Measurements from ENCODE around the gene CCNG2.

Gene CCNG2

GRCh38 chr4:77169481-77169880 is 12.5 kb downstream of the CCNG2 start:
- Mint-ChIP-seq H3K36me3 (ENCODE audit: insufficient read depth) (peaks cover 10% of the 10 kb centered on the region), H3K9me3 (no peaks in the 10 kb centered on the region), H3K27me3 (no peaks in the 10 kb centered on the region), H3K27ac (ENCODE audit: low read depth) (no peak overlapping the region), H3K4me3 (no peak overlapping the region), H3K4me1 (peaks cover 10% of the 10 kb centered on the region)
- ATAC-seq (replicated peaks; ENCODE audit: extremely low read depth, poor library complexity, severe bottlenecking) (no peak), DNase-seq (ENCODE audit: low spot score in 2 of 2) (no peak)

- ATAC-seq (replicated peaks; ENCODE audit: extremely low read depth, poor library complexity, severe bottlenecking) (no peak), DNase-seq (ENCODE audit: low spot score in 2 of 2) (no peak)
- Mint-ChIP-seq H3K4me3 (no peak overlapping the region), H3K27me3 (peaks cover 10% of the 10 kb centered on the region), H3K36me3 (ENCODE audit: insufficient read depth) (peaks cover 5% of the 10 kb centered on the region), H3K9me3 (no peaks in the 10 kb centered on the region), H3K27ac (ENCODE audit: low read depth) (no peak overlapping the region), H3K4me1 (peaks cover 10% of the 10 kb centered on the region)
Observed at GRCh38 chr4:77170926-77171325, 13.9 kb downstream of the CCNG2 start.

- Mint-ChIP-seq H3K36me3 (ENCODE audit: insufficient read depth) (peaks cover 5% of the 10 kb centered on the region), H3K4me1 (peaks cover 9% of the 10 kb centered on the region), H3K4me3 (no peak overlapping the region), H3K27me3 (peaks cover 19% of the 10 kb centered on the region), H3K9me3 (no peaks in the 10 kb centered on the region), H3K27ac (ENCODE audit: low read depth) (no peak overlapping the region)
- ATAC-seq (replicated peaks; ENCODE audit: extremely low read depth, poor library complexity, severe bottlenecking), result no peak
- no peak for DNase-seq (ENCODE audit: low spot score in 2 of 2)
Observed at GRCh38 chr4:77172336-77172735, 15.3 kb downstream of the CCNG2 start.

GRCh38 chr4:77174426-77174825 is 17.4 kb downstream of the CCNG2 start:
- ATAC-seq (replicated peaks; ENCODE audit: extremely low read depth, poor library complexity, severe bottlenecking) (no peak), DNase-seq (ENCODE audit: low spot score in 2 of 2) (no peak)
- Mint-ChIP-seq H3K4me3 (no peak overlapping the region), H3K9me3 (no peaks in the 10 kb centered on the region), H3K4me1 (no peaks in the 10 kb centered on the region), H3K27ac (ENCODE audit: low read depth) (no peak overlapping the region), H3K27me3 (peaks cover 35% of the 10 kb centered on the region), H3K36me3 (ENCODE audit: insufficient read depth) (peaks cover 3% of the 10 kb centered on the region)

GRCh38 chr4:77175201-77175611 is 18.2 kb downstream of the CCNG2 start:
- H3K9me3 Mint-ChIP-seq, result no peaks in the 10 kb centered on the region

GRCh38 chr4:77176640-77177039 is 19.6 kb downstream of the CCNG2 start:
- Mint-ChIP-seq H3K27me3 (peaks cover 35% of the 10 kb centered on the region), H3K36me3 (ENCODE audit: insufficient read depth) (no peaks in the 10 kb centered on the region)

More at GRCh38 chr4:77175201-77175611, 18.2 kb downstream of the CCNG2 start:
- Mint-ChIP-seq H3K27ac (ENCODE audit: low read depth) (no peak overlapping the region), H3K36me3 (ENCODE audit: insufficient read depth) (peaks cover under 1% of the 10 kb centered on the region), H3K4me1 (no peaks in the 10 kb centered on the region), H3K27me3 (peaks cover 35% of the 10 kb centered on the region), H3K4me3 (no peak overlapping the region)
- ATAC-seq (replicated peaks; ENCODE audit: extremely low read depth, poor library complexity, severe bottlenecking) (no peak), DNase-seq (ENCODE audit: low spot score in 2 of 2) (no peak)

GRCh38 chr4:77177199-77177598 is 20.2 kb downstream of the CCNG2 start:
- ATAC-seq (replicated peaks; ENCODE audit: extremely low read depth, poor library complexity, severe bottlenecking), result no peak
- H3K27me3 Mint-ChIP-seq, result peaks cover 35% of the 10 kb centered on the region
- no peaks in the 10 kb centered on the region for H3K36me3 Mint-ChIP-seq (ENCODE audit: insufficient read depth)
- no peaks in the 10 kb centered on the region for H3K9me3 Mint-ChIP-seq
- H3K27ac Mint-ChIP-seq (ENCODE audit: low read depth), result no peak overlapping the region
- no peak overlapping the region for H3K4me3 Mint-ChIP-seq
- H3K4me1 Mint-ChIP-seq, result no peaks in the 10 kb centered on the region
- DNase-seq (ENCODE audit: low spot score in 2 of 2), result no peak

More at GRCh38 chr4:77176640-77177039, 19.6 kb downstream of the CCNG2 start:
- Mint-ChIP-seq H3K4me3 (no peak overlapping the region), H3K27ac (ENCODE audit: low read depth) (no peak overlapping the region), H3K4me1 (no peaks in the 10 kb centered on the region), H3K9me3 (no peaks in the 10 kb centered on the region)
- DNase-seq (ENCODE audit: low spot score in 2 of 2), result no peak
- ATAC-seq (replicated peaks; ENCODE audit: extremely low read depth, poor library complexity, severe bottlenecking), result no peak

GRCh38 chr4:77178560-77178959 is 21.6 kb downstream of the CCNG2 start:
- DNase-seq (ENCODE audit: low spot score in 2 of 2) (no peak), ATAC-seq (replicated peaks; ENCODE audit: extremely low read depth, poor library complexity, severe bottlenecking) (no peak)
- Mint-ChIP-seq H3K27ac (ENCODE audit: low read depth) (no peak overlapping the region), H3K9me3 (no peaks in the 10 kb centered on the region), H3K27me3 (peaks cover 44% of the 10 kb centered on the region), H3K4me1 (no peaks in the 10 kb centered on the region), H3K4me3 (no peak overlapping the region), H3K36me3 (ENCODE audit: insufficient read depth) (no peaks in the 10 kb centered on the region)

GRCh38 chr4:77179519-77179918 is 22.5 kb downstream of the CCNG2 start:
- Mint-ChIP-seq H3K36me3 (ENCODE audit: insufficient read depth) (no peaks in the 10 kb centered on the region), H3K4me3 (no peak overlapping the region), H3K27me3 (peaks cover 53% of the 10 kb centered on the region), H3K9me3 (no peaks in the 10 kb centered on the region), H3K4me1 (no peaks in the 10 kb centered on the region), H3K27ac (ENCODE audit: low read depth) (no peak overlapping the region)
- no peak for ATAC-seq (replicated peaks; ENCODE audit: extremely low read depth, poor library complexity, severe bottlenecking)
- DNase-seq (ENCODE audit: low spot score in 2 of 2), result no peak

GRCh38 chr4:77181720-77182119 is 24.7 kb downstream of the CCNG2 start:
- no peaks in the 10 kb centered on the region for H3K4me1 Mint-ChIP-seq
- H3K4me3 Mint-ChIP-seq, result no peak overlapping the region
- H3K9me3 Mint-ChIP-seq, result no peaks in the 10 kb centered on the region
- no peaks in the 10 kb centered on the region for H3K36me3 Mint-ChIP-seq (ENCODE audit: insufficient read depth)
- ATAC-seq (replicated peaks; ENCODE audit: extremely low read depth, poor library complexity, severe bottlenecking) (no peak), DNase-seq (ENCODE audit: low spot score in 2 of 2) (no peak)
- H3K27me3 Mint-ChIP-seq, result peaks cover 35% of the 10 kb centered on the region
- no peak overlapping the region for H3K27ac Mint-ChIP-seq (ENCODE audit: low read depth)

GRCh38 chr4:77183777-77184420 is 26.9 kb downstream of the CCNG2 start:
- Mint-ChIP-seq H3K36me3 (ENCODE audit: insufficient read depth) (no peaks in the 10 kb centered on the region), H3K27me3 (peaks cover 19% of the 10 kb centered on the region), H3K27ac (ENCODE audit: low read depth) (no peak overlapping the region), H3K9me3 (no peaks in the 10 kb centered on the region), H3K4me3 (no peak overlapping the region), H3K4me1 (no peaks in the 10 kb centered on the region)
- no peak for DNase-seq (ENCODE audit: low spot score in 2 of 2)
- no peak for ATAC-seq (replicated peaks; ENCODE audit: extremely low read depth, poor library complexity, severe bottlenecking)

- DNase-seq (ENCODE audit: low spot score in 2 of 2) (no peak), ATAC-seq (replicated peaks; ENCODE audit: extremely low read depth, poor library complexity, severe bottlenecking) (no peak)
- Mint-ChIP-seq H3K27me3 (peaks cover 17% of the 10 kb centered on the region), H3K4me1 (no peaks in the 10 kb centered on the region), H3K27ac (ENCODE audit: low read depth) (no peak overlapping the region), H3K9me3 (no peaks in the 10 kb centered on the region), H3K4me3 (no peak overlapping the region), H3K36me3 (ENCODE audit: insufficient read depth) (no peaks in the 10 kb centered on the region)
Observed at GRCh38 chr4:77184974-77185373, 28.0 kb downstream of the CCNG2 start.

GRCh38 chr4:77185686-77186085 is 28.7 kb downstream of the CCNG2 start:
- peaks cover 17% of the 10 kb centered on the region for H3K27me3 Mint-ChIP-seq
- ATAC-seq (replicated peaks; ENCODE audit: extremely low read depth, poor library complexity, severe bottlenecking), result no peak

More at GRCh38 chr4:77185686-77186085, 28.7 kb downstream of the CCNG2 start:
- no peak overlapping the region for H3K27ac Mint-ChIP-seq (ENCODE audit: low read depth)
- no peak overlapping the region for H3K4me3 Mint-ChIP-seq
- no peaks in the 10 kb centered on the region for H3K4me1 Mint-ChIP-seq
- DNase-seq (ENCODE audit: low spot score in 2 of 2), result no peak
- no peaks in the 10 kb centered on the region for H3K9me3 Mint-ChIP-seq
- no peaks in the 10 kb centered on the region for H3K36me3 Mint-ChIP-seq (ENCODE audit: insufficient read depth)

Data from central memory CD8-positive, alpha-beta T cell (primary cell).